MV-4-11 (cell line): ENCODE measurements around the gene GOLGA3.
"Not testable (repeated sequence)": the region's sequence is repeated elsewhere in the genome, so short reads cannot be mapped to it uniquely, and the experiment has no call there.

Experiments
- DNase-seq: peaks from one replicate; lab custom pipeline; 2025; lab: John Stamatoyannopoulos, UW

The GOLGA3 gene

GRCh38 chr12:132847363-132848356 lies 19.0 kb upstream of the GOLGA3 start:
- no peak for DNase-seq

DNA sequence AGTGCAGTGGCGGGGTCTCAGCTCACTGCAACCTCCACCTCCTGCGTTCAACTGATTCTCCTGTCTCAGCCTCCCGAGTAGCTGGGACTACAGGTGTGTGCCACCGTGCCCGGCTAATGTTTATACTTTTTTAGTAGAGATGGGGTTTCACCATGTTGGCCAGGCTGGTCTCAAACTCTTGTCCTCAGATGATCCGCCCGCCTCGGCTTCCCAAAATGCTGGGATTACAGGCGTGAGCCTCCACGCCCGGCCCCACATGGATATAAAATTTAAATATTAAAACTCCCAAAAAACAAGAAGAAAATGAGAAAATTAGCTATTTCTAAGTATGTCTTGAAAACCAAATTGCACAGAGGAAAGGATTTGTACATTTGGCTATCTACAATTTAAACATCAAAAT lies 16.0 kb upstream of the GOLGA3 start:
- not testable (repeated sequence) for DNase-seq

DNA sequence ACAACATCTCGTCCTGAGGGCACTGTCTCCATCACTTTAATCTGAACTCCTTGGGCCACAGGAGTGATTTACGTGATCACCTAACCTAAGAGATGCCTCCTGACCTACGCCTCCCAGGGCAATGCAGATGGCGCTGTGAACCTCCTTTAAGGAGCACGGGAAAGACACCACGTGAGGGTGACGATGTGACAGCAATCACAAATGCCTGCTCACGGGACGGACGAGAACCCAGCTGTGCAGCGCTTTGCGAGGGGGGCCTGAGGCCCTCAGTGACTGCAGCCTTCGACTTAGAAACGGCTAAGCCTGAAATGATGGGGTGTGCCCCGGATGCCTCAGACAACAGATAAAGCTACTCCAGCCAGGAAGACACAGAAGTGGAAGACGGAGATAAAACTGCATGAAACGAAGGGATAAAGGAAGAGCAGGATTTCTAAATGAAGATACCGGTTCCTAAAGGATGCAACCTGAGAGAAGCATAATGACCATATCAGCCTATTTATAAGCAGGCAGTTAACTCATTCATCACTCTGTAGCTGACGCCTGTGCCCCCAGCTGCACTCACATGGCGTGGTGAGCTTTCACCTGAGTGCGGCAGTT lies 13.9 kb upstream of the GOLGA3 start:
- no peak for DNase-seq

DNA sequence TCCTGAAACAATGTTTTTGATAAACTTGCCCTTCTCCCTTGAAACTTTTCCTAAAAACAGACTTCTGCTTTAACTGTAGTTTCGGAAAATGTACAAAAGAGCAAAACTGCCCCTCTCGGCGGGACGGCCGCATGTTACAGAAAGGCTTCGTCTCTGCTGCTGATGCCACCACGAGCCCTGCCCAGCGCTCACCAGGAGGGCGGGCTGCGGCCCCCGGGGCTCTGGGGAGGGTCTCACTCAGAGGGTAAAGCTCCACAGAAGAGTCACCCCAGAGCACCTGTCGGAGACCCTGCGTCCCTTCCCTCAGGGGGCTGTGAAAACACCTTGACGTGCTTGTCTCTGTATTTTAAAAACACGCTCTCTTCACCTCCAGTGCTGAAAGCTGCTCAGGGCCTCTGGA lies 12.5 kb upstream of the GOLGA3 start:
- DNase-seq, result no peak

GRCh38 chr12:132840536-132840935 lies 11.9 kb upstream of the GOLGA3 start:
- DNase-seq, result no peak

- DNase-seq, result no peak
Observed at GRCh38 chr12:132839558-132840235, 11.0 kb upstream of the GOLGA3 start.

DNA sequence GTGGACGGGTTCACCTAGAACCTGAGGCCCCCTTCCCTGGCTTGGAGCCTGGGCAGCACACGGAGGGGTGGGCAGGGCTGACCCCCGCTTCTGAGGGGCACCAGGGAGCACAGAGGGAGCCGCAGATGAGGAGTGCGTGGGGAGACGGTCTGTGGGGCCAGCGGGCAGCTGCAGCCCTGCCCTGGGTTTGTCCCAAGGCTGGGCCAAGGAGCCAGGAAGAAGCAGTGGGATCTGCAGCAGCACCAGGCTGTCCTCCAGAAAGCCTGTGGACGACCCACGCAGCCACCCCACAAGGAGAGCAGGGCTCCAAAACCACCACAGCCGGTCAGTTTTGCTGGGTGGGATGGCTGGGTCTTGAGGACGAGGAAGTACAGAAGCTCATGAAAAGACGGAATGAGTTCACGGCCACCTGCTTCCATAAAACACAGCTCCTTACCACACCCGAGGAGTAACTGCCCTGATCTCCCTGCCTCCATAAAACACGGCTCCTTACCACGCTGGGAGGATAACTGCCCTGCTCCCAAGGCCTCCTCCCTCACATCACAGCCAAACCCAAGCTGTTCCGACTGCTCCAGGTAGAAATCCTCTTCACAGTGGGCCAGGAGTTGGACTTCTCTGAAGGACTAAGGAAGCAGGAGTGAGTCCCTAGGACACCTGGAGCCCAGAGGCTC lies 9.9 kb upstream of the GOLGA3 start:
- no peak for DNase-seq

GRCh38 chr12:132837693-132838409 lies 9.2 kb upstream of the GOLGA3 start:
- DNase-seq, result no peak

- DNase-seq, result no peak
Observed at GRCh38 chr12:132836795-132837331, 8.2 kb upstream of the GOLGA3 start.

GRCh38 chr12:132836230-132836629 lies 7.6 kb upstream of the GOLGA3 start:
- not testable (repeated sequence) for DNase-seq

DNA sequence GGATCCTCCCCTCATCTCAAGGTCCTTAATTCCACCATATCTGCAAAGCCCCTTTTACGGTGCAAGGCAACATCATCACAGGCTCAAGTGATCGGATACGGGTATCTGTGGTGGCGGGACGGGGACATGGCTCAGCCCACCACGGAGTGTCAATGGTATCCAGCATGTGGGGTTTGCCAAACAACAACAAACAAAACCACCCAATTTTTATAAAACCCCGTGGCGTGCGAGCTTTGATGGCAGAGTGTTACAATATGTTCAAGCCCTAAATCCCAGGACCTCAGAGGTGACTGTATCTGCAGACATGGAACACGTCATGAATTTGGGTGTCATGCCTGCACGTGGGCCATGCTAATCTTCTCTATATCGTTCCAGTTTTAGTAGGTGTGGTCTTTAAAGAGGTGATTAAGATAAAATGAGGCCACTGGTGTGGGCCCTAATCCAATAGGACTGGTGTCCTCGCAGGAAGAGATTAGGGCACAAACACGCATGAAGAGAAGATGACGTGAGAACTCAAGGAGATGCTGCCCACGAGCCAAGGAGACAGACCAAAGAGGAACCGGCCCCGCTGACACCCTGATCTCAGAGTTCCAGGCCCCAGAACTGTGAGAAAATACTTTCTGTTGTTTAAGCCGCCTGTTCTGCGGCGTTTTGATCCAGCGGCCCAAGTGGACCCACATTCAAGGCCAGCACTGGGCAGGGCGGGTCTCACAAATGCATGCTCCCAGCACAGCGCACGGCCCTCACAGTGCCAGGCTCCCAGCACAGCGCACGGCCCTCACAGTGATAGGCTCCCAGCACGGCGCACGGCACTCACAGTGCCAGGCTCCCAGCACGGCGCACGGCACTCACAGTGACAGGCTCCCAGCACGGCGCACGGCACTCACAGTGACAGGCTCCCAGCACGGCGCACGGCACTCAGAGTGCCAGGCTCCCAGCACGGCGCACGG lies 6.7 kb upstream of the GOLGA3 start:
- no peak for DNase-seq

- DNase-seq, result no peak
Observed at GRCh38 chr12:132834181-132834711, 5.6 kb upstream of the GOLGA3 start.

DNA sequence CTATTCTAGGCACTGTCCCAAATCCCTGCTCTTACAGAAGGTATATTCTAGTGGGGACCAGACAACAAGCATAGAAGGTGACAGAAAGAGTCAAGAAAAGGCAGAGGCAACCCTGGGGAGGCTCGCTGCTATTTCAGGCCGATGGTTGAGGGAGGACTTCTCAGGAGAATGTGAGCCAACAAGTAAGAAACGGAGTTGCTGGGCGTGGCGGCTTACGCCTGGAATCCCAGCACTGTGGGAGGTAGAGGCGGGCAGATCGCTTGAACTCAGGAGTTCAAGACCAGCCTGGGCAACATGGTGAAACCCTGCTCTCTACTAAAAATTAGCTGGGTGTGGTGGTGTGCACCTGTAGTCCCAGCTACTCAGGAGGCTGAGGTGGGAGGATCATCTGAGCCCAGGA lies 4.7 kb upstream of the GOLGA3 start:
- DNase-seq, result no peak

DNA sequence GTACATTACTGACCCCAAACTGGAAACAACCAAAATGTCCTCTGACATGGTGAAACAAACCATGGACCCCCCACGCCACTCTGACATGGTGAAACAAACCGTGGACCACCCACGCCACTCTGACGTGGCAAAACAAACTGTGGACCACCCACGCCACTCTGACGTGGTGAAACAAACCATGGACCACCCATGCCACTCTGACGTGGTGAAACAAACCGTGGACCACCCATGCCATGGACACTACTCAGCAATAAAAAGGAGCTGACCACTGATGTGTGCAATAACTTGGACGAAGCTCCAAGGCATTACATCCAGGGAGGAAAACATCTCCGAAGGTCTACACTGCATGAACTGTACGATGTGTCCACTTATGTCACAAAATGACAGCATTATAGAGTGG lies 3.1 kb upstream of the GOLGA3 start:
- no peak for DNase-seq

GRCh38 chr12:132827763-132828703 lies 636 bp downstream of the GOLGA3 start:
- peak; percentile 50 for DNase-seq

- DNase-seq, result no peak
Observed at GRCh38 chr12:132825861-132826260, 2.8 kb downstream of the GOLGA3 start.

GRCh38 chr12:132825089-132825488 lies 3.6 kb downstream of the GOLGA3 start:
- DNase-seq, result no peak

GRCh38 chr12:132824053-132824452 lies 4.6 kb downstream of the GOLGA3 start:
- no peak for DNase-seq

GRCh38 chr12:132818562-132818961 lies 10.1 kb downstream of the GOLGA3 start:
- DNase-seq, result no peak
